GM19452 (cell line): Measurements from ENCODE around the gene PRRX2.

Experiments used
- ATAC-seq: cut with Tn5 transposase; IDR thresholded peaks from one replicate; pipeline ENCODE4 v1.9.1; 2021; ENCODE audit not compliant: unreplicated experiment

Gene PRRX2

DNA sequence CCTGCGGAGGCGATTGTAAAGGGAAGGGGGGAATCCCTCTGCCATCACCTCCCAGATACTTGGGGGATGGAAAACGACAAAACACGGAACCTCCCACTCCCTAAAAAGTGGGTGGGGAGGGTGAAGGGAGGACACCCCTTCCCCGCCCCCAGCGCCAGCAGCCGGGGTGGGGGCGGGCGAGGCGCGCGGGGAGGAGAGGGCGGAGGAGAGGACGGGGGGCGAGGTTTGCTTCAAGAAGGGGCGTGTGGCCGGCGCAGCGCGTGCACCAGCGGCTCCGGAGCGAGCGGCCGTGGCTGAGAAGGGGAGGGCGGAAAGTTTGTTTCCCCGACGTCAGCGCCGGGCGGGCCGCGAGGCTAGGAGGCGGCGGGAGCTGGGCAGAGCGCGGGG, at the start of gene PRRX2:
Gene PRRX2 (plus strand): TSS at position 259 of the 387 bp plus-strand sequence. CDS start 221 bp downstream, outside the sequence.
- no peak for ATAC-seq

GRCh38 chr9:129617167-129617566, 48.3 kb upstream of the PRRX2 start:
- ATAC-seq, result no peak

DNA sequence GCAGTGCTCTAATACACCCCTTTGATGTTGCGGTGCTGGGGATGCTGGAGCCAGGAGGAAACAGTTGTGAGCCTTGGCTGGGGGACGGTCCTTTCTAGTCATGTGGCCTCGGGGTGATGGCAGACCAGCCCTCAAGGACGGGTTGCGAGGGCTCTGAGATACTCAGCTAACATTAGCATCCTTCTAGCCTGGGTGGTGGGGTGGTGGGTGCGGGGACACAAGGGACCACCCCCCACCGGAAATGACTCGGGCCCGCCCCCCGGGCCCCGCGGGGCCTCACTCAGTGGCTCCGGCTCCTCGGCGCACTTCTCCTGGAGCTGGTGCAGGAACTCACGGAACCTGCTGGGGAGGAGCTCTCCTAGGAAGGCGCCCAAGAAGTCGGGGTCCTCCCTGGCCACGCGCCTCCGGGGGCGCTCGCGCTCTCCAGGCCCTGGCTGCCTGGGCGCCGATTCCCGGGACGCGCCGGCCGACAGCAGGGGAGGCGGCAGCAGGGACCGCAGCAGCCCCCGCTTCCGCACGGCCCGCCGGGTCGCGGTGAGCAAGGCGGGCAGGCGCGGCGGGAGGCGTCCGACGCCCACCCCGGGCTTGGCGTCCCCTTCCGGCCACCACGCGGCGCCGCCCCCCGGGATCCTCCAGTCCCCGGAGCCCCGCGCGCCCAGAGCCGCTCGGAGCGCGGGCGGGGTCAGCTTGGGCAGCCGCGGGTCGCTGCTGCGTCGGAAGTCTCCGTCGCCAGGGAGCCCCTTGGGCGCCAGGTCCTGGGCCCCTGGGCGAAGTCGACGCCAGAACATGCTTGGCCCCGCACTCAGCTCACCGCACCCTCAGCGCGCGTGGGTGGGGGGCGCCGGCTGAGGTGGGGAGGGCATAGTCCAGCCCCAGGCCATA, 45.4 kb upstream of the PRRX2 start:
- no peak for ATAC-seq

- no peak for ATAC-seq
These were observed 44.7 kb upstream of the PRRX2 start, which contains the start of gene C9orf50 for GRCh38 chr9:129620669-129621295. TSS of gene C9orf50 (minus strand) at chr9:129621101. CDS start at chr9:129620574, 527 bp downstream.

DNA sequence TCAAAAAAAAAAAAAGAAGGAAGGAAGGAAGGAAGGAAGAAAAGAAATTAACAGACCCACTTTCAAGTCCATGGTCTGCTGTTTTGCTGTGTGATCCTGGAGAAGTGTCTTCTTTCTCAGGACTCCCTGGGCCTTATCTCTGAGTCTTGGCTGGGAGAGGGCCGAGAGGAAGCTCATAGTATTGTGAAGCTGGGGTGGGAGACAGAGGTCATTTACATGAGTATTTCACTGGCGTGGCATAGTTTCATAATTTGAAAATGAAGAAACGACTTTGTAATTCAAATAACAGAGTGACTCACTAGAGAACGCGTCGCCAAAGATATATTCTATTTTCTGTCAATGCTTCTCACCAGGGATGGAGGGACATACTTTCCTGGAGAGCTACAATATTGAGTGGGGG, 42.1 kb upstream of the PRRX2 start:
- no peak for ATAC-seq

DNA sequence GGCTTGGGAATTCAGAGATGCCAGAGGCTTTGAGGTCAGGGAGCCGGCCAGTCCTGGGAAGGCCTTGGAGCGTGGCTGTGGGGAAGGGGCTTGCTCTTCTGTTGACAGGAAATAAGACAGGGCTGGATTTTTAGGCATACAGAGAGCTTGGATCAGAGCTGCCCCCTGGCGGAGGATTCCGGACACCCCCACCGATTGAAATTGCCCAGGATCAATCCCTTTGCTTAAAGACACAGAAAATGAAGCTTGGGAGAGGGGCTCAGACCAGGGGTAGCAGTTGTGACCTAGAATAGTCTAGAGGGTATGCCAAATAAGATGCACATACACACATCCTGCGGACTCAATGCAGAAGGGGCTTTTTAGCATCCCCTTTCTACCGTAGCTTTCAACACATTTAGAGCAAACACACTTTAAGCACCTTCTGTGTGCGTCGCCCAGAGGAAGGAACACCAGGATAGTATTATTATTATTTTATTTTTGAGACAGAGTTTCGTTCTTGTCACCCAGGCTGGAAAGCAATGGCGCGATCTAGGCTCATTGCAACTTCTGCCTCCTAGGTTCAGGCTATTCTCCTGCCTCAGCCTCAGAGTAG, 41.2 kb upstream of the PRRX2 start:
- no peak for ATAC-seq

- no peak for ATAC-seq
These were observed 40.5 kb upstream of the PRRX2 start for GRCh38 chr9:129624947-129625346.

- ATAC-seq, result peak; percentile 74
These were observed 39.3 kb upstream of the PRRX2 start, which contains the start of gene NTMT1 for GRCh38 chr9:129626079-129626624. TSS of gene NTMT1 (plus strand) at chr9:129626163. CDS start at chr9:129632704, 6,541 bp downstream.

DNA sequence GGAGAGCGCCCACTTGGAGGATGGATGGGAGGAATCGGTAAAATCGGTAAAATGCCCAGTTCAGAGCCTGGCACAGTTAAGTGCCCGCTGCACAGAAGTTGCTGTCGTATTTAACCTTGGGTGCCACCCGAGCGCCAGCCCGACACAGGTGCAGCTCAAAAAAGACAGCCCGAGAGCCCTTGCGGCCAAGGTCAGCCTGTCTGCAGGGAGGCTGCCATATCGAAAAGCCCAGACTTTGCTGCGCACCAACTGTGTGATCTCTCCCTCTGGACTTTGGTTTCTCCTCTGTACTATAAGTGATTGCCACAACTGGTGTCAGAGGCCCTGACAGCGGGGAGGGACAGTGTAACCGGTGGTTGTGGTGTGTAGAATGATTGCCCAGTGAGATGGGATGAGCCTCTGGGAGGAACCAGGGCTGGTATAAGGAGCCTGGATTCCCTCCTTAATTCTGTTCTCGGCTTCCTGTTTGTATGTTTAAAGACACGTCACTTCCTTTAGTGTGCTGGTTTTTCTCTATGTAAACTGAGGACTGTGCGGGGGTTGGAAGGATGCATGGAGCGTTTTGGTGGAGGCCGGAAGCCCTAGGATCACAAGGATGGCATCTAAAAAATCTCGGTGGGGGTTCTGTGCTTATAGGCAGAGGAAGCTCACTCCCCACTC, 38.7 kb upstream of the PRRX2 start:
- peak; percentile 23 for ATAC-seq

DNA sequence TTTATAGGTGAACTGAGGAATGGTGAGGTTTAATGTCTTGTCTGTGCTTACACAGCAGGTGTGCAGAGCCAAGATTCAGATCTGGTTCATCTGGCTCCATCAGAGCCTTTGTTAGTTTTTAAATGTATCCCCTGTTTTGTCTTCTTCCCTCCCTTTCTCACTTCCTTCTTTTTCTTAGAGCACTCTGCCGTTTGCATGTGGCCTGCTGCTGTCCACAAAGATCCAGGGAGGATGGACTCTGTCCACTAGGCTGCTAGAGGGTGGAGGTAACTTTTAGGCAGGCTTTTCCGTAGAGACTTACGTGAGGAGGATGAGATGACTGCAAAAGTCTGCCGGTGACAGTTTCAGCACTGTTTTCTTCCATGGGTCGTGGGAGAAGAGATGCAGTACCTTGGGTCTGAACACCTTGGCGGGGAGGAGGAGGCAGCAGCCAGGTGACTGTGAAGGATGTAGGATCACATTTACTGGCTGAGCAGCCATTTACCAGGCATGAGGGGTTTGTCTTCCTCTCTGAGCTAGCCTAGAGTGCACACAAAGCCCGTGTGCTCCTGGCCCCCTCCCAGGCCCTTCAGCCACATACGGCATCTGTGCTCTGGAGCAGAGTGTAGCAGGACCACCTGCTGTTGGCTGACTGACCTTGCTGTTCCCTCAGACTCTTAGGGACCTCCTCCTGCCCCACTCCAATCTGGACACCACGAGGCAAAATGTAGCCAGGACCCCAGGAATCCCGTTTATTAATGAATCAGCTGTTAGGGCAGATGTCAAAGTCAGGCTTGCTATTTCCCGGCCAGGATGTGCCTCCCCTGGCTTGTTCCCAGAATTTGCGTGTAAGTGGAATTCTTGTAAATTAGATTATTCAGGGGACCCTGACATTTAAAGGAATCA, 37.6 kb upstream of the PRRX2 start:
- ATAC-seq, result no peak

GRCh38 chr9:129628709-129629108, 36.7 kb upstream of the PRRX2 start:
- ATAC-seq, result no peak

DNA sequence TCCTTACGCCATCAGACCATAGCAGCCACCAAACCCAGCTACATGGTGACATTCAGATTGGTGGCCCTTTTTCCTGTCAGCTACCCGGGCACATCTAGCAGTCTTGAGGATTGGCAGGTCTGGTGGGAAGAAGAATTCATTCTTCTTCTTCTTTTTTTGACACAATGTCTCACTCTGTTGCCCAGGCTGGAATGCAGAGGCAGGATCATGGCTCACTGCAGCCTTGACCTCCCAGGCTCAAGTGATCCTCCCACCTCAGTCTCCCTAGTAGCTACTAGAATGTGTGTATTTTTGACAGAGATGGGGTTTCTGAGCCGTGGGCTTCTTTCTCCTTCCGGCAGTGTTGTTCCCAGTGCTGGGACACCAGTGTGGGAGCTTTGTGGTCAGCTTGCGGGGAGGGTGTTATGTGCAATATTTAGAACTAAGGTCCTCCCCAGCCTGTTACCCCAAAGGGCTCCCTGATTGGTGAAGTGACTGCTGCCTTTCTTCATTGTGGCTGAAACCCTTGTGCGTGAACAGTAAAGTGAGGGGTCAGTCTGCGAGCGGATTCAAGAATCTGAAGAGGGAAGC, 36.1 kb upstream of the PRRX2 start:
- no peak for ATAC-seq

GRCh38 chr9:129630967-129631673, 34.3 kb upstream of the PRRX2 start:
- ATAC-seq, result no peak

DNA sequence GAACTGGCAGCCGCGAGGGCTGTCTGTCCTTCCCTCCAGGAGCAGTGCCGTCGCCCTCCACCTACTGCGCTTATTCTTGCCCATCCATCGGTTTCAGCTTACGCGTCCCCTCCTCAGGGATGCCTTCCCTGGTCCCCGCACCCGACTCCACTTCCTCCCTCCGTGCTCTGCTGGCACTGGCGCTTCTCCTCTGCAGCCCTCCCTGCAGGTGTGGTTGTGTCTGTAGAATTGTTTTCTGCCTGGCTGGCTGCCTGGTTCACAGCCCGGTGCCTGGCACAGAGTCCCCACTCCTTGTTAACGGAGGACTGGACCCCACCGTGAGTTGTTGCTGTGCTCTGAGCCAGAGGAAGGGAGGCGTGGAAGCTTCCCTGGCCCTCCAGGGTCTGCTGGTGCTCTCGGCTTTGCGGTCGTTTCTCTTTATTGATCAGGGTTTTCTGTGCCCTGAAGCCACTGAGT, 33.7 kb upstream of the PRRX2 start:
- ATAC-seq, result no peak

DNA sequence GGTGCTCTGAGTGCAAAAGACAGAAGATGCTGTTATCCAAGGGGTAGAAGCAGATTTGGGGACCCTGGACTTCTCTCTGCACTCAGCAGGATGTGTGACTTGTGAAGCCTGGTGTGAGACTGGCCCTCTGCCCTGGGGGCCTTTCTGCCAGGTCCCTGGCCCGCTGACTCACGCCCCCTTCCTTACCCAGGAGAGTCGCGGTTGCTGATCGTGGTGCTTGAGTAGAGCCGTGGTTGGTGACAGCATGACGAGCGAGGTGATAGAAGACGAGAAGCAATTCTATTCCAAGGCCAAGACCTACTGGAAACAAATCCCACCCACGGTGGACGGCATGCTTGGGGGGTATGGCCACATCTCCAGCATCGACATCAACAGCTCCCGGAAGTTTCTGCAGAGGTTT, 33.0 kb upstream of the PRRX2 start:
- ATAC-seq, result no peak

DNA sequence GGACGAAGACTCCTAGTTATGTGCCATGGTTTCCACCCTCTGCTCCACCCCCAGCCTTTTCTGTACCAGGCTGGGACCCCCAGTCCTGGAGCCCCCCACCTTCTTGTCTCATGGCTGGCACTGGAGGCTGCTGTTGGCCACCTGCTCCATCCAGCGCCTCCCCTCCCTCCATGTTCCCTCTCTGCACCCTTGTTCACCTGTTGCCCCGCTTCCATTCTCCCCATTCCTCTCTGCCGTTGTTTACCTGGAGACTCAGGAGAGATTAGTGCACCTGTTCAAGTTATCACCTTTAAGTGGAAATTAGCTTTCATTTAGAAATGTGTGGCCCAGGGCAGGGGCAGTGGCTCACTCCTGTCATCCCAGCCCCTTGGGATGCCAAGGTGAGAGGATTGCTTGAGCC, 32.2 kb upstream of the PRRX2 start:
- ATAC-seq, result no peak

DNA sequence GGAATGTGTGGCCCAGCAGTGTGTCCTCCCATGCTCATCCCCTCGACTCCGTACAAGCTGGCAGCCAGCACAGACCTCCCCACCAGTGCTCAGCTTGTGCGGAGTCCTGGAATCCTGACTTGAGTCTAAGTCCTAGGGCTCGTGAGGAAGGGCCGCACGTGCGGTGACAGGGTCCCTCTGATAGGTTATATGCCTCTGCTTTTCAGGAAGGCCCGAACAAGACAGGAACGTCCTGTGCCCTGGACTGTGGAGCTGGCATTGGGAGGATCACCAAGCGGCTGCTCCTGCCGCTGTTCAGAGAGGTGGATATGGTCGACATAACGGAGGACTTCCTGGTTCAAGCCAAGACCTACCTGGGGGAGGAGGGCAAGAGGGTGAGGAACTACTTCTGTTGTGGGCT, 31.6 kb upstream of the PRRX2 start:
- ATAC-seq, result no peak

- ATAC-seq, result no peak
These were observed 30.1 kb upstream of the PRRX2 start for GRCh38 chr9:129635099-129636065.
